Panc1 (cell line): ENCODE measurements around the gene GSK3B. TPM values are rescaled to one million over a fixed set of nuclear protein-coding genes. Genes with fewer than 3 reads are reported as not detected.

Experiments
- ATAC-seq: fragments of 200-7000 bp; cut with Tn5 transposase; 2 replicates; pipeline ENCODE4 v1.9.1; 2020; ENCODE audit warnings: mild to moderate bottlenecking, moderate library complexity
- Bru-seq: library from RNA; stranded (reverse); fragments of 400-500 nt; gene quantifications from one replicate; lab custom pipeline; 2021; lab: Mats Ljungman, UMichigan
- BruChase-seq, 2 experiments: library from RNA; stranded (reverse); fragments of 400-500 nt; gene quantifications; one replicate each; lab custom pipeline; 2021; lab: Mats Ljungman, UMichigan
- BruUV-seq: library from RNA; stranded (reverse); fragments of 400-500 nt; replicated peaks from 2 replicates; lab custom pipeline; 2021; lab: Mats Ljungman, UMichigan
- CTCF ChIA-PET: fragments of 300-600 bp; sonication (Branson Sonifier 250); formaldehyde crosslinking; loops from one replicate; lab custom pipeline; 2022; ENCODE audit warnings: antibody characterized with exemption; lab: Charles Lee
- POLR2A ChIA-PET: fragments of 300-600 bp; sonication (Branson Sonifier 250); formaldehyde crosslinking; loops from one replicate; lab custom pipeline; 2022; ENCODE audit warnings: antibody characterized with exemption; lab: Charles Lee
- DNase-seq: peaks from one replicate; pipeline ENCODE4 v3.0.0-alpha.2; 2010; ENCODE audit warnings: low read depth, low spot score
- H3K27ac ChIP-seq: 2 replicates; pipeline ENCODE4 v1.5.1; 2011; ENCODE audit warnings: mild to moderate bottlenecking, low read length, inconsistent platforms
- H3K27me3 ChIP-seq: fragments of 200-500 bp; sonication (Bioruptor generic); 2 replicates; pipeline ENCODE4 v1.6.0; 2014; ENCODE audit warnings: low read length, inconsistent platforms; ENCODE audit not compliant: control insufficient read depth, insufficient read depth
- H3K36me3 ChIP-seq: fragments of 200-500 bp; sonication (Bioruptor generic); 2 replicates; pipeline ENCODE4 v1.5.1; 2014; ENCODE audit warnings: inconsistent platforms, mild to moderate bottlenecking, low read length, moderate library complexity; ENCODE audit not compliant: control insufficient read depth, insufficient read depth
- H3K4me1 ChIP-seq: 2 replicates; pipeline ENCODE4 v1.5.1; 2011; ENCODE audit warnings: inconsistent platforms, mild to moderate bottlenecking, low read length, moderate library complexity; ENCODE audit not compliant: control insufficient read depth, insufficient read depth
- H3K4me3 ChIP-seq, 2 experiments: 2 replicates each; pipeline ENCODE4 v1.5.1; 2011 to 2012; ENCODE audit warnings: low read depth in 2 of 2, low read length in 2 of 2, mild to moderate bottlenecking in 2 of 2, inconsistent platforms in 1 of 2, moderate library complexity in 1 of 2
- H3K9me3 ChIP-seq: fragments of 200-500 bp; sonication (Bioruptor generic); 2 replicates; pipeline ENCODE4 v1.5.1; 2014; ENCODE audit warnings: low read depth, mild to moderate bottlenecking, inconsistent platforms, low read length, moderate library complexity; ENCODE audit not compliant: control insufficient read depth, insufficient read depth
- POLR2AphosphoS5 ChIP-seq: IDR thresholded peaks from 2 replicates; pipeline ENCODE4 v1.6.1; 2012; ENCODE audit warnings: mild to moderate bottlenecking, low read depth, low read length, moderate library complexity
- SIN3A ChIP-seq: IDR thresholded peaks from 2 replicates; pipeline ENCODE4 v1.6.1; 2012; ENCODE audit warnings: low read depth, mild to moderate bottlenecking, low read length, moderate library complexity, borderline replicate concordance; ENCODE audit not compliant: insufficient read depth
- TCF7L2 ChIP-seq: IDR thresholded peaks from 2 replicates; pipeline ENCODE4 v1.6.1; 2011; ENCODE audit warnings: mild to moderate bottlenecking, low read depth, low read length, inconsistent platforms
- in situ Hi-C: cut with HindIII; loops from 2 replicates; pipeline ENCODE4 v1.10.0; 2016; ENCODE audit warnings: low sequenced_read_pairs, low pct_unique_long_range_greater_than_20kb
- intact Hi-C: fragments of 100-400 bp; cut with micrococcal nuclease; formaldehyde crosslinking; loops from one replicate; pipeline ENCODE4 v1.10.0; 2022; ENCODE audit not compliant: unreplicated experiment
- long read RNA-seq: library from polyadenylated mRNA; unstranded; transcript quantifications from one replicate; pipeline ENCODE4 v2.0.0, GENCODE V29; 2021; ENCODE audit not compliant: unreplicated experiment
- polyA plus RNA-seq: library from polyadenylated mRNA; unstranded; fragments of >200 nt; gene quantifications from one replicate; pipeline ENCODE4 v1.2.1, GENCODE V29; 2012; ENCODE audit warnings: missing spikeins; ENCODE audit not compliant: insufficient read length
- total RNA-seq: library from RNA; stranded (reverse); gene quantifications from one replicate; pipeline ENCODE4 v1.2.1, GENCODE V29; 2021; ENCODE audit not compliant: unreplicated experiment
- TF ChIP-seq, protein P1 (sequence below), 2 experiments: IDR thresholded peaks; 2 replicates each; pipeline ENCODE4 v1.6.1; 2011 to 2012; ENCODE audit warnings: low read depth in 2 of 2, control low read depth in 1 of 2, low read length in 1 of 2, mild to moderate bottlenecking in 1 of 2, moderate library complexity in 1 of 2; ENCODE audit not compliant: insufficient read depth in 1 of 2
- TF ChIP-seq, protein P2 (sequence below): fragments of 450-650 bp; IDR thresholded peaks from 2 replicates; pipeline ENCODE4 v1.5.1; 2017; ENCODE audit warnings: mild to moderate bottlenecking

The GSK3B gene
- total RNA-seq: 35.3 TPM
- 14.5 TPM for polyA plus RNA-seq
- Bru-seq, nascent RNA: percentile 89 among the genes with signal in this experiment
- percentile 78 among the genes with signal in this experiment for BruChase-seq, experiment 1, labeled RNA remaining after a 2-hour chase
- percentile 77 among the genes with signal in this experiment for BruChase-seq, experiment 2, labeled RNA remaining after a 6-hour chase
- long read RNA-seq, full-length matches to known transcripts: 18 of 33 reads
- long read RNA-seq, partial matches to known transcripts: 1 of 33 reads
- long read RNA-seq, other reads (novel, unspliced or antisense): 14 of 33 reads

DNA sequence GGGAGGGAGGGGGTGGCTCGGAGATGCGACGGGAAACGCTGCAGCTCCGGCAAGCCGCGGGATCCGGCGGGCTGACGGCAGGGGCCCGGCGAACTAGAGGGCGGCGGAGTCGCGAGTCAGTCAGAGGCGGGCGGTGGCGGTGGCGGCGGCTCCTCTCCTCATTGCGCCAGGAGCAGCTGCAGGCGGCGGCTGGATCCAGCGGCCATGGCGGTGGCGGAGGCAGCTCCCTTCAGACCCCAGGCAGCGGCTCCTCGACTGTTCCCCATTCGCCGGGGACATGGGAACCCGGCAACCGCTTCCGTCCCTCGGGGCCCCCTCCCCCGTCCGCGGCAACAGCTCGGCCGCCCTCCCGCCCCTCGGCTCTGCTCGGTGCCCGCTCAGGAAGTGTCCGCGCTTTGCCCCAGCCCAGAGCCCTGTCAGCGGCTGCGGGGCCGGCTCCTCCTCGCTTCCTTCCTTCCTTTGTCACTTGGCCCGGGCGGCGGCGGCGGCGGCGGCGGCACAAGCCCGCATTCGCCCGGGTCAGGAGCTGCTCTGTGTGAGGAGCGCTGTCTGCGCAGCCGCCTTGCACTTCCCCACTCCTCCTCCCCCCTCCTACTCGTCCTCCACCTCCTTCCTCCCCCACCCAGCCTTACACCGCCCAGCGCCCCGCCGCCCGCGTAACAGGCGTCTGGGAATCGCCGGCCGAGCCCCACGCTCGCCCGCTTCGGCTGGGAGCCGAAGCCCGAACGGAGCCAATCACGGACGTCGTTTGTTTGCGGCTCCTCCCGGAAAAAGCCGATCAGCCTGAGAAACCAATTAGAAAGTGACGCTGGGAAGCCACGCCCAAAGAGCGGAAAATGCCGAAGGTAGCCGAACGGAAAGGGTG, at the start of gene GSK3B:
Gene GSK3B (minus strand): TSS at position 537 of the 865 bp plus-strand sequence. CDS start 1,013 bp downstream, outside the sequence.
- CTCF ChIA-PET: no interaction called here
- in situ Hi-C loops: no loop called here

DNA sequence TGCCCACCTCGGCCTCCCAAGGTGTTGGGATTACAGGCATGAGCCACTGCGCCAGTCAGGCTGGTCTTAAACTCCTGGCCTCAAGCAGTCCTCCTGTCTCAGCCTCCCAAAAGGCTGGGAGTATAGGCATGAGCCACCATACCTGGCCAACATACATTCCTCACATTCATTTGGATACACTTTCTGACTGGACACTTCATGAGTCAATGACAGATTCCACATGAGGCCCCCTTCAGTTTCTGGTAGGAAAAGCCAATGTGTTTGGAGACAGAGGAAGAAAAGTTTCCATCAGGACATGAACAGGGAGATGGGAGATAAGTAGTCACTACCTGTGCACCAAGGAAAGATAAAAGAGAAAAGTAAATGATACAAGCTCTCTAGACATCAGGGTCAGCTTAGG, 49.4 kb upstream of the GSK3B start:
- Histone ChIP-seq H3K9me3 (no peaks in the 10 kb centered on the region), H3K27ac (no peak overlapping the region), H3K4me3 (no peak overlapping the region), H3K36me3 (no peaks in the 10 kb centered on the region), H3K4me1 (no peaks in the 10 kb centered on the region), H3K27me3 (no peaks in the 10 kb centered on the region)
- BruUV-seq: no TSS peak
- intact Hi-C loops (no loop called here), in situ Hi-C loops (no loop called here)
- ChIA-PET POLR2A (interaction anchor here (0.7 kb wide), 1 partner anchor 191 kb away, joined by 3 read pairs; no protein-coding TSS in a partner anchor), CTCF (no interaction called here)
- ATAC-seq (no peak), DNase-seq (no peak)
- TF ChIP-seq, protein P1, sequence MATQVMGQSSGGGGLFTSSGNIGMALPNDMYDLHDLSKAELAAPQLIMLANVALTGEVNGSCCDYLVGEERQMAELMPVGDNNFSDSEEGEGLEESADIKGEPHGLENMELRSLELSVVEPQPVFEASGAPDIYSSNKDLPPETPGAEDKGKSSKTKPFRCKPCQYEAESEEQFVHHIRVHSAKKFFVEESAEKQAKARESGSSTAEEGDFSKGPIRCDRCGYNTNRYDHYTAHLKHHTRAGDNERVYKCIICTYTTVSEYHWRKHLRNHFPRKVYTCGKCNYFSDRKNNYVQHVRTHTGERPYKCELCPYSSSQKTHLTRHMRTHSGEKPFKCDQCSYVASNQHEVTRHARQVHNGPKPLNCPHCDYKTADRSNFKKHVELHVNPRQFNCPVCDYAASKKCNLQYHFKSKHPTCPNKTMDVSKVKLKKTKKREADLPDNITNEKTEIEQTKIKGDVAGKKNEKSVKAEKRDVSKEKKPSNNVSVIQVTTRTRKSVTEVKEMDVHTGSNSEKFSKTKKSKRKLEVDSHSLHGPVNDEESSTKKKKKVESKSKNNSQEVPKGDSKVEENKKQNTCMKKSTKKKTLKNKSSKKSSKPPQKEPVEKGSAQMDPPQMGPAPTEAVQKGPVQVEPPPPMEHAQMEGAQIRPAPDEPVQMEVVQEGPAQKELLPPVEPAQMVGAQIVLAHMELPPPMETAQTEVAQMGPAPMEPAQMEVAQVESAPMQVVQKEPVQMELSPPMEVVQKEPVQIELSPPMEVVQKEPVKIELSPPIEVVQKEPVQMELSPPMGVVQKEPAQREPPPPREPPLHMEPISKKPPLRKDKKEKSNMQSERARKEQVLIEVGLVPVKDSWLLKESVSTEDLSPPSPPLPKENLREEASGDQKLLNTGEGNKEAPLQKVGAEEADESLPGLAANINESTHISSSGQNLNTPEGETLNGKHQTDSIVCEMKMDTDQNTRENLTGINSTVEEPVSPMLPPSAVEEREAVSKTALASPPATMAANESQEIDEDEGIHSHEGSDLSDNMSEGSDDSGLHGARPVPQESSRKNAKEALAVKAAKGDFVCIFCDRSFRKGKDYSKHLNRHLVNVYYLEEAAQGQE (IDR thresholded peaks at IDR 0.05; ENCODE audit: insufficient read depth in 1 of 2, low read depth in 2 of 2, low read length in 1 of 2): no peak
- TF ChIP-seq TCF7L2: no peak
- TF ChIP-seq, protein P2, sequence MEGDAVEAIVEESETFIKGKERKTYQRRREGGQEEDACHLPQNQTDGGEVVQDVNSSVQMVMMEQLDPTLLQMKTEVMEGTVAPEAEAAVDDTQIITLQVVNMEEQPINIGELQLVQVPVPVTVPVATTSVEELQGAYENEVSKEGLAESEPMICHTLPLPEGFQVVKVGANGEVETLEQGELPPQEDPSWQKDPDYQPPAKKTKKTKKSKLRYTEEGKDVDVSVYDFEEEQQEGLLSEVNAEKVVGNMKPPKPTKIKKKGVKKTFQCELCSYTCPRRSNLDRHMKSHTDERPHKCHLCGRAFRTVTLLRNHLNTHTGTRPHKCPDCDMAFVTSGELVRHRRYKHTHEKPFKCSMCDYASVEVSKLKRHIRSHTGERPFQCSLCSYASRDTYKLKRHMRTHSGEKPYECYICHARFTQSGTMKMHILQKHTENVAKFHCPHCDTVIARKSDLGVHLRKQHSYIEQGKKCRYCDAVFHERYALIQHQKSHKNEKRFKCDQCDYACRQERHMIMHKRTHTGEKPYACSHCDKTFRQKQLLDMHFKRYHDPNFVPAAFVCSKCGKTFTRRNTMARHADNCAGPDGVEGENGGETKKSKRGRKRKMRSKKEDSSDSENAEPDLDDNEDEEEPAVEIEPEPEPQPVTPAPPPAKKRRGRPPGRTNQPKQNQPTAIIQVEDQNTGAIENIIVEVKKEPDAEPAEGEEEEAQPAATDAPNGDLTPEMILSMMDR: no peak
- TF ChIP-seq SIN3A: no peak
- no peak for TF ChIP-seq POLR2AphosphoS5

More for the DNA sequence above, at the start of gene GSK3B:
- TF ChIP-seq POLR2AphosphoS5 (peak; percentile 61), SIN3A (0 out of 2 replicates have a peak, but pooled peaks have one; percentile 69)
- TF ChIP-seq, protein P2: no peak
- intact Hi-C loops: loop anchor here (10.0 kb wide), 1 partner anchor 199 kb away; no protein-coding TSS in a partner anchor
- Histone ChIP-seq H3K27ac (peak within 1 kb of the TSS; percentile 93), H3K27me3 (no peaks in the 10 kb centered on the region), H3K4me1 (peaks cover 4% of the 10 kb centered on the region; the same call in 1 of the 2 replicates), H3K36me3 (peaks cover 4% of the 10 kb centered on the region; the same call in 1 of the 2 replicates), H3K9me3 (no peaks in the 10 kb centered on the region), H3K4me3 (peak within 1 kb of the TSS; percentile 81 to 98)
- POLR2A ChIA-PET: interaction anchor here (0.5 to 1.4 kb wide), 2 partner anchors 8 to 16 kb away, joined by 3 to 6 read pairs; no protein-coding TSS in a partner anchor
- no TSS peak for BruUV-seq
- DNase-seq (no peak), ATAC-seq (peak; percentile 87)
